ENCODE data around the gene ADGRG2. TPM values are rescaled to one million over a fixed set of nuclear protein-coding genes. Genes with fewer than 3 reads are reported as not detected.

ADGRG2 gene
- total and polyA plus RNA-seq, 2 of the 13 experiments (the other 11 are each of a cell fraction or from before 2014, with no cell fraction given): not detected

DNA sequence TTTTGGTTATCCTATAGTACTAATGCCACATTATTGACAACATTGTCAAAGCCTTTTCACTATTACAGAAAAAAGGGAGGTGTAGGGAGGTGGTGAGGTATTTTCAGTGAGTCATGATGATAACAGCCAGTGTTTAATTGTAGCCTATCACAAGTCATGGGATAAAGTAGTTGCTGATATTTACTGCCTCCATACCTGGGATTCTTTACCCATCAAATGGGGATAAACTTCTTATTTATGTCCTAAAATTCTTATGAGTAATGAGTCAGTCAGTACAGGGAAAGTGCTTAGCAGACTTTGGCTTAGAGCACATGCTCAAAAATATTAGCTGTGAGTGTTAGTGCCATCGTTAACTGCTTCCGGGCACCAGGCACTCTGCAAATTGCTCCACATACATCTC lies 25.7 kb downstream of the ADGRG2 start:
- FAIRE-seq (no peak), ATAC-seq (no peak), DNase-seq (ENCODE audit: low spot score) (no peak)
- intact Hi-C loops (cut with micrococcal nuclease; ENCODE audit: unreplicated experiment): no loop called here
- no CpG with 5 or more reads among the region's 2 CpGs for WGBS (ENCODE audit: low lambda C conversion rate)
- no peaks in the 10 kb centered on the region for H3K9me3 ChIP-seq (ENCODE audit: low read length)
- H3K4me1 ChIP-seq (ENCODE audit: insufficient read depth, low read length): no peaks in the 10 kb centered on the region
- no peak overlapping the region for H2AFZ ChIP-seq (ENCODE audit: low read length)
- ChIA-PET POLR2A (no interaction called here), CTCF (ENCODE audit: low intra/inter-chr PET ratio, low total read pairs) (no interaction called here)
- no TSS peak for BruUV-seq (replicated peaks)
- H3K79me2 ChIP-seq (ENCODE audit: insufficient read depth, low read length): no peaks in the 10 kb centered on the region
- no peak overlapping the region for H3K4me2 ChIP-seq (ENCODE audit: low read depth, low read length)
- in situ Hi-C loops (cut with HindIII; ENCODE audit: extremely low pct_ligation_motif_present, low pct_unique_long_range_greater_than_20kb): no loop called here
- H3K4me3 ChIP-seq (replicated peaks in 1 of 3; ENCODE audit: insufficient read depth in 1 of 3, low read depth in 2 of 3, low read length in 3 of 3): no peak overlapping the region
- H3K36me3 ChIP-seq (replicated peaks in 1 of 2; ENCODE audit: control insufficient read depth in 1 of 2, insufficient read depth in 2 of 2, low read length in 2 of 2): no peaks in the 10 kb centered on the region
- H3K27me3 ChIP-seq (ENCODE audit: control insufficient read depth in 1 of 2, insufficient read depth in 2 of 2, low read length in 2 of 2): no peaks in the 10 kb centered on the region
- no peaks in the 10 kb centered on the region for H4K20me1 ChIP-seq (ENCODE audit: insufficient read depth, low read length)
- H3K27ac ChIP-seq (ENCODE audit: extremely low read length, insufficient read depth, low read length): no peak overlapping the region
- TF ChIP-seq SRSF1 (optimal IDR thresholded peaks at IDR 0.05; ENCODE audit: low read depth, low read length): no peak
- TF ChIP-seq, protein P1, sequence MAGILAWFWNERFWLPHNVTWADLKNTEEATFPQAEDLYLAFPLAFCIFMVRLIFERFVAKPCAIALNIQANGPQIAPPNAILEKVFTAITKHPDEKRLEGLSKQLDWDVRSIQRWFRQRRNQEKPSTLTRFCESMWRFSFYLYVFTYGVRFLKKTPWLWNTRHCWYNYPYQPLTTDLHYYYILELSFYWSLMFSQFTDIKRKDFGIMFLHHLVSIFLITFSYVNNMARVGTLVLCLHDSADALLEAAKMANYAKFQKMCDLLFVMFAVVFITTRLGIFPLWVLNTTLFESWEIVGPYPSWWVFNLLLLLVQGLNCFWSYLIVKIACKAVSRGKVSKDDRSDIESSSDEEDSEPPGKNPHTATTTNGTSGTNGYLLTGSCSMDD (CRISPR knock-in tag; IDR thresholded peaks at IDR 0.05): no peak
- TF ChIP-seq ZBTB33 (CRISPR knock-in tag; IDR thresholded peaks at IDR 0.05): no peak
- no peak for TF ChIP-seq TFDP1 (CRISPR knock-in tag; IDR thresholded peaks at IDR 0.05; ENCODE audit: borderline replicate concordance)
- no peak for TF ChIP-seq SP1 (IDR thresholded peaks at IDR 0.05)
- no peak for TF ChIP-seq SP1 (CRISPR knock-in tag; IDR thresholded peaks at IDR 0.05)
- TF ChIP-seq THYN1 (CRISPR knock-in tag; IDR thresholded peaks at IDR 0.05; ENCODE audit: borderline replicate concordance, low read depth): no peak
- TF ChIP-seq, protein P2, sequence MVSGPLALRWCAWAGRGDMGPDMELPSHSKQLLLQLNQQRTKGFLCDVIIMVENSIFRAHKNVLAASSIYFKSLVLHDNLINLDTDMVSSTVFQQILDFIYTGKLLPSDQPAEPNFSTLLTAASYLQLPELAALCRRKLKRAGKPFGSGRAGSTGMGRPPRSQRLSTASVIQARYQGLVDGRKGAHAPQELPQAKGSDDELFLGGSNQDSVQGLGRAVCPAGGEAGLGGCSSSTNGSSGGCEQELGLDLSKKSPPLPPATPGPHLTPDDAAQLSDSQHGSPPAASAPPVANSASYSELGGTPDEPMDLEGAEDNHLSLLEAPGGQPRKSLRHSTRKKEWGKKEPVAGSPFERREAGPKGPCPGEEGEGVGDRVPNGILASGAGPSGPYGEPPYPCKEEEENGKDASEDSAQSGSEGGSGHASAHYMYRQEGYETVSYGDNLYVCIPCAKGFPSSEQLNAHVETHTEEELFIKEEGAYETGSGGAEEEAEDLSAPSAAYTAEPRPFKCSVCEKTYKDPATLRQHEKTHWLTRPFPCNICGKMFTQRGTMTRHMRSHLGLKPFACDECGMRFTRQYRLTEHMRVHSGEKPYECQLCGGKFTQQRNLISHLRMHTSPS (CRISPR knock-in tag; IDR thresholded peaks at IDR 0.05; ENCODE audit: low read depth): no peak
- no peak for TF ChIP-seq ZNF234 (CRISPR knock-in tag; conservative IDR thresholded peaks at IDR 0.05)
- no peak for TF ChIP-seq SAP130 (CRISPR knock-in tag; IDR thresholded peaks at IDR 0.05; ENCODE audit: low read depth)
- no peak for TF ChIP-seq ATAD3A (CRISPR knock-in tag; IDR thresholded peaks at IDR 0.05)
- TF ChIP-seq ZMYM2 (CRISPR knock-in tag; IDR thresholded peaks at IDR 0.05): no peak
- TF ChIP-seq MTF1 (CRISPR knock-in tag; IDR thresholded peaks at IDR 0.05): no peak
- TF ChIP-seq YY1 (IDR thresholded peaks at IDR 0.05; ENCODE audit: insufficient read depth, insufficient replicate concordance, low read depth, low read length): no peak
- no peak for TF ChIP-seq ZNF337 (CRISPR knock-in tag; IDR thresholded peaks at IDR 0.05; ENCODE audit: borderline replicate concordance, low read depth)
- no peak for TF ChIP-seq MTF2 (CRISPR knock-in tag; IDR thresholded peaks at IDR 0.05; ENCODE audit: borderline replicate concordance)
- no peak for TF ChIP-seq ZNF205 (CRISPR knock-in tag; IDR thresholded peaks at IDR 0.05)
- TF ChIP-seq HNRNPH1 (optimal IDR thresholded peaks at IDR 0.05; ENCODE audit: low read depth, low read length): no peak
- no peak overlapping the region for H3K9ac ChIP-seq (ENCODE audit: insufficient read depth, low read depth, low read length)

All from HepG2 (cell line).